GM18502 (cell line): ENCODE results near the gene USP2.
"Not testable (repeated sequence)": the region's sequence is repeated elsewhere in the genome, so short reads cannot be mapped to it uniquely, and the experiment has no call there.

ENCODE experiments used
- ATAC-seq: cut with Tn5 transposase; IDR thresholded peaks from one replicate; pipeline ENCODE4 v1.9.1; 2021; ENCODE audit warnings: mild to moderate bottlenecking; ENCODE audit not compliant: unreplicated experiment, poor library complexity

USP2 gene

DNA sequence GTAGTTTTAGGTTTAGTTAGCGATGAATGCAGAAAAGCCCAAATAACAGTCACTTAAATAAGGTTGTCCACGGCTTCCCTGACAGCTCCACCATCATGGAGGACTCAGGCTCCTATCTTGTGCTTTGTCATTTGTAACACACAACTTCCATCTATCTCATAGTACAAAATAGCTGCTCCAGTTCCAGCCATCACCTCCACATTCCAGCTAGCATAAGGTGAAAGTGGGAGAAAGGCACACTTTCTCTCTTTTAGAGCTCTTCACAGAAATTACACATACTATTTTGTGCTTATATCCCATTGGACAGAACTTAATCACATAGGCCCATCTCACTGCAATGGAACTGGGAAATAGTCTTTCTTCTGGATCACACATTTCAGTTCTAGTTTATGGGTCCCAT, 32.8 kb upstream of the USP2 start:
- no peak for ATAC-seq

DNA sequence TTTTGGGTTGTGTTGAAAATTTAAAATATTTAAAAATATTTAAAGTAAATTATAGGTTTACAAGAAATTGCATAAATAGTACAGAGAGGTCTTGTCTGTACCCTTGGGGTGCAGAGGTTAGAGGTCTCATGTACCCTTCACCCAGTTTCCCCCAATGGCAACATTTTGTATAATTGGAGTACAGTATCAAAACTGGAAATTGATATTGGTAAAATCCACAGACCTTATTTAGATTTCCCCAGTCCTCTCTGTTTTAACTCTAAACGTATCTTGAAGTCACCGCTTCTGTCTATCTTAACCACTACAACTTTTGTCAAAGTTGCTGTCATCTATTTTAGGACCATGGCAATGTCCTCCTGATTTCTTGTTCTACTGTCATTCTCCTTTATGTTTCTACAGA, 30.6 kb upstream of the USP2 start:
- no peak for ATAC-seq

DNA sequence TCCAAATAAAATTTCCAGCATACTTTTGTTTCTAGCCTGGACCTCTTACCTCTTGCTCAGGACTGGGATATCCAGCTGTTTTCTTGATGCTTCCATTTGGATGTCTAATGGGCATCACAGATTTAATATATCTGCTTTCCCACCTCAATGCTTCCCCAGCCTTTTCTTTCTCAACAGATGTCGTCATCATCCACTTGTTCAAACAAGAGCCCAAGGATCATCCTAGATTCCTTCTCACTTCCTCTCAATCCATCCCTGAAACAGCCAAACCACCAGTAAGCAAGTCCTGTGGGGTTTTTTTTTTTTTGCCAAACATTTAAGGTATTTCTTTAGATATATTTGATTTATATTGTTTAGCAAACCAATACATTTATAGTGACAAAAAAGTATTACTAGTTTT, 29.0 kb upstream of the USP2 start:
- no peak for ATAC-seq

DNA sequence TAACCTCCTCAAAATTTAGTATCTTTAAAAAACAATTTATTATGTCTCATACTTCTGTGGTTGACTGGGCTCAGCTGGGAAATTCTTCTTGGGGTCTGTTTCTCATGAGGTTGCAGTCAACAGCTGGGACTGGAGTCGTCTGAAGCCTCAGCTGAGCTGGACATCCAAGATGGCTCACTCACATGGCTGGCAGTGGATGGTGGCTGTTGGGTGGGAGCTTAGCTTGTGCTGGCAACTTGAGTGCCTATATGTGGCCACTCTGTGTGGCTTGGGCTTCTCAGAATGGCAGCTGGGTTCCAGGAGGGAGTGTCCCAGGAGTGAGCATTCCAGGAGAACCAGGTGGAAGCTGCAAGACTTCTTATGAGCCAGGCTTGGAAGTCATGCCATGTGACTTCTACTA, 28.2 kb upstream of the USP2 start:
- no peak for ATAC-seq

DNA sequence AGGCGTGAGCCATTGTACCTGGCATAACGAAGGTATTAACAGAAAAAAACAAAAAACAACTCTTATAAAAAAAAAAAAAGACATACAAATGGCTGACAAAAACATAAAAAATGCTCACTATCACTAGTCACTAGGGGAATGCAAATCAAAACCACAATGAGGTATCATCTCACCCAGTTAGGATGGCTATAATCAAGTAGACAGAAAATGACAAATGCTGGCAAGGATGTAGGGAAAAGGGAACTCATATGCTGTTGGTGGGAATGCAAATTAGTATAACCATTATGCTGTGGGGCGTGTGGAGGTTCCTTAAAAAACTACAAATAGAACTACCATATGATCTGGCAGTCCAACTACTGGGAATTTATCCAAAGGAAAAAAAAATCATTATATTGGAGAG, 24.5 kb upstream of the USP2 start:
- no peak for ATAC-seq

DNA sequence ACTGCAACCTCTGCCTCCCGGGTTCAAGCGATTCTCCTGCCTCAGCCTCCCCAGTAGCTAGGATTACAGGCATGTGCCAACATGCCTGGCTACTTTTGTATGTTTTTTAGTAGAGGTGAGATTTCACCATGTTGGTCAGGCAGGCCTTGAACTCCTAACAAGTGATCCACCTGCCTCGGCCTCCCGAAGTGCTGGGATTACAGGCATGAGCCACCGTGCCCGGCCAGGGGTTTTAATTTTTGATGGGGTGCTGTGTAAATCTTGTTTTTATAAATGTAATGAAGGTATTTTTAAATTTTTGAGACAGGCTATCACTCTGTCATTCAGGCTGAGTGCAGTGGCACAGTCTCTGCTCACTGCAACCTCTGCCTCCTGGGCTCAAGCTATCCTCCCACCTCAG, 24.0 kb upstream of the USP2 start:
- ATAC-seq = not testable (repeated sequence)

DNA sequence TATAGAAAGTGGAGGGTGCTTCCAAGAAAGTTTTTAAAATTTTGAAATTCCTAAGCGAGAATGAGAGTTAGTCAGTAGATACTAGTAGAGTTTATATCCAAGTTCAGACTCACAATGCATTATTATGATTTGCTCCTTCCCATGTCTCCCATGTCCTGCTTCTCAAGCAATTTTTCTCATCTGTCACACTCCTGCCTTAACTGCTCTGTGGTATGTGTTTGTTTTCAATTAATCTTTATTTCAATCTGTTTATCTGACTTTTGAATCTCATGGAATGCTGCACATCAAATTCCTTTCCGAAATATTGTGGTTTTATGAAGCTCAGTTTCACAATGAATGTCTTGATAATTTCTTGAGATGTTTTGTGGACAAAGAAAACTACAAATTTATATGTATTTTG, 23.4 kb upstream of the USP2 start:
- ATAC-seq = no peak

DNA sequence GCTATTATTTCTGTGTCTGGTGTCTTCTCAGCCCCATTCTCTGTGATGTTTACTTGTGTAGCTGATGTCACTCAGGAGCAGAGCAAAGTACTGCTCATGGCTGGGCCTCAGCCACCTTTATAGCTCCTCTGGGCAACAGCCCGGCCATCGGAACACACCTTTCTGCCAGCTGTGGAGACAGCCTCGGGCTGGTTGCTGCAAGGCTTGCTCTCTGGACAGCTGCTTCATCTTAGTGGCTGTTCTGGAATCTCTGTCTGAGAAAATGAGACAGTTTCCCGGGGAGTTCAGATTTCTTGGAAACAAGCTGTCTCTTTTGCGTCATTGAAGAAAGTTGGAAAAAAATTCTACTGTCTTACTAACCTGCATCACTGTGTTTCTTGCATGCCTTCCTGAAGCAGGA, 21.5 kb upstream of the USP2 start:
- ATAC-seq = no peak

DNA sequence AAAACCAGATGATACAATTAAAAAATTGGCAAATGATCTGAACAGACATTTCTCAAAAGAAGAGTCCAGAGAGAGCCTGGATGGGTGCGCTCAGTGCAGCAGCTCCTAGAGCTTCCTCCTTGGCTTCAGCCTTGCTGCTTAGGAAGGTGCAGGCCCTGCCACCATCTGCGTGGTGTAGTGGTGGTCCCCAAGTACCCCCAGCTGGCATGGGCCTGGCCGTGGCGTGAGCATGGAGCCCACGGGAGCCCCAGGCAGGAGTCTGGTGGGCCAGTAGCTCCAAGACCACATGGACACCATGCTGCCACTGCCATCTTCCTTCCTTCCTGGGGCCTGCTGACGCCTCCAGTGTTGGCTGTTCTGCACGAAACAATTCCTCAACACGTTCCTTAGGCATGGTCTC, 21.0 kb upstream of the USP2 start:
- no peak for ATAC-seq

DNA sequence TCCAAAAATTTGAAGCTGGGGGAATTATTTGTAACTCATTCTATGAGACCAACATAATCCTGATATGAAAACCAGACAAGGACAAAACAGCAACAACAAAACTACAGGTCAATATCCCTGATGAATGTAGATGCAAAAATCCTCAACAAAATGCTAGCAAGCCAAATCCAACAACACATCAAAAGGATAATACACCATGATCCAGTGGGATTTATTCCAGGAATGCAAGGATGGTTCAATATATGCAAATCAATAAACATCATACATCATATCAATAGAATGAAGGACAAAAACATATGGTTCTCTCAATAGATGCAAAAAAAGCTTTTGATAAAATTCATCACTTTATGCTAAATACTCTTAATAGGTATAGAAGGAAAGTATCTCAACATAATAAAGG, 19.4 kb upstream of the USP2 start:
- no peak for ATAC-seq

DNA sequence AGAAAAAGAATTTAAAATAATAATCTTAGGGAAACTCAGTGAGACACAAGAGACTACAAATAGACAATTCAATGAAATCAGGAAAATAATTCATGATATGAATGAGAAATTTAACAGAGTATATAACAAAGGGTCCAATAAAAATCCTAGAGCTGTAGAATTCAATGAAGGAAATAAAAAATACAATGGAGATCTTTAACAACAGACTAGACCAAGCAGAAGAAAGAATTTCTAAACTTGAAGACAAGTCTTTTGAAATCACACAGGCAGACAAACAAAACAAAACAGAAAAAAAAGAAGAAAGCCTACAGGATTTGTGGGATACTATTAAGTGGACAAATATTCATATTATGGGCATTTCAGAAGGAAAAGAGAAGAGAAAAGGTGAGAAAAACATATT, 16.2 kb upstream of the USP2 start:
- ATAC-seq = no peak

DNA sequence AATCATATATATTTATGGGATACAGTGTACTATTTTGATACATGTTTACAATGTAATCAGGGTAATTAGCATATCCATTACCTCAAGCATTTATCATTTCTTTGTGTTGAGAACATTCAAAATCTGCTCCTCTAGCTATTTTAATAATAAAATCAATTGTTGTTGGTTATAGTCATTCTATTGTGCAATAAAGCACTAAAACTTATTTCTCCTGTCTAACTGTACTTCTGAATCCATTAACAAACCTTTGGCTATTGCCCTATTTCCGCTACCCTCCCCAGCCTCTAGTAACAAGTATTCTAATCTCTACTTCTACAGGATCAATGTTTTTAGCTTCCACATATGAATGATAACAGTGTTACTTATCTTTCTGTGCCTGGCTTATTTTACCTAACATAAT, 15.3 kb upstream of the USP2 start:
- ATAC-seq = no peak

DNA sequence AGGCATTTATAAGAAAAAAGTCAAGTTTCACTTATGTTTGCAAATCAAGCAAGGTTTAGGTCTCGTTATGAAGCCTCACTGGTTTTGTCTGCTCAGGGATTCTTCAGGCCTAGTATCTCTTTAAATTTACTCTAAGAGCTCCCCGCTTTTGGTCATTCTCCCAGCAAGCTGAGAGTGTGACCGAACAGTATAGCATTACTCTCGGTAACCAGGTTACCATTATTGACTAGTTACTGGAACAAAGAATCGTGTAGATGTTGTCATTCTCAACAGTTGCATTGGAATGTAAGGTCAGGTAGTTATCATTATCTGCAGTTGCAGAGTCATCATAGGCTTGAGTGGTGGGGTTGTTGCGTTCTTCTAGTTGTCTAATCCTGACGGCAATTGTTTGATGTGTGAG, 9.8 kb upstream of the USP2 start:
- no peak for ATAC-seq

DNA sequence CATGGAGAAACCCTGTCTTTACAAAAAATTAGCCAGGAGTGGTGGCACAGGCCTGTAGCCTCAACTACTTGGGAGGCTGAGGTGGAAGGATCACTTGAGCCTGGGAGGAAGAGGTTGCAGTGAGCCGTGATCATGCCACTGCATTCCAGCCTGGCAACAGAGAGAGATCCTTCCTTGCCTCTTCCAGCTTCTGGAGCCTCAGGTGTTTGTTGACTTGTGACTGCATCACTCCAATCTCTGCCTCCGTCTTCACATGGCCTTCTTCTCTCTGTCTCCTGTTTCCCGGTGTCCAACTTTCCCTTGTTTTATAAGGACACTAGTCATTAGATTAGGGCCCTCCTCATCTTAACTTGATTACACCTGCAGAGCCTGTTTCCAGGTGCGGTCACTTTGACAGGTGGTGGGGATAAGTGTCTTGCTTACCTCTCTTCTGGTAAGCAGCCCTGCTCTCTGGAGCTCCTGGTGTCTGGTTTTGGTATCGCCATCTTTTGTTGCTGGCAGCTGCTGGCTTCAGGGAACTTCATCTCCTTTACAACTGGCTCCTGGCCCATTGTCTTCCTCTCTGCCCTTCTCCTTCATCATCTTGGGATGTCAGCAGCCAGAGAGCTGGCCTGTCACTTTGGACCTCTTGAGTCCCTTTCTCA, 8.2 kb upstream of the USP2 start:
- no peak for ATAC-seq

DNA sequence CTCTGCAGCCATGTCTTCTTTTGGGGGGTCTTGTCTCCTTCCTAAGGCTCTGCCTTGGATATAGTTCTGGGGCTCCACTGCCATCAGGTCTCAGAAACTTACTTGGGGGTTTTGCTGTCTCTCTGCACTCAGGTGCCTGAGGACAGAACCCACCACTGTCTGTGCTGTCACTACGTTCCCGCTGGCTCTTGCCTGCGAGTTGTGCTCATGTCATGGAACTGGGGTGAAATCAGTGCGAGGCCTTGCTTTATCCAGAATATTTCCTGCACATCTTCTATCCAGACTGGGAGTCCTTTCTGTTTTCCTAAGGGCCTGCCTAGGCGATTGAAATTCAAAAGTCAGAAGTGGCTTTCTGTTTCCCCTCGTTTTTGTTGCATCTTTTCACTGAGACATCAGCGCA, 6.6 kb upstream of the USP2 start:
- ATAC-seq = no peak

DNA sequence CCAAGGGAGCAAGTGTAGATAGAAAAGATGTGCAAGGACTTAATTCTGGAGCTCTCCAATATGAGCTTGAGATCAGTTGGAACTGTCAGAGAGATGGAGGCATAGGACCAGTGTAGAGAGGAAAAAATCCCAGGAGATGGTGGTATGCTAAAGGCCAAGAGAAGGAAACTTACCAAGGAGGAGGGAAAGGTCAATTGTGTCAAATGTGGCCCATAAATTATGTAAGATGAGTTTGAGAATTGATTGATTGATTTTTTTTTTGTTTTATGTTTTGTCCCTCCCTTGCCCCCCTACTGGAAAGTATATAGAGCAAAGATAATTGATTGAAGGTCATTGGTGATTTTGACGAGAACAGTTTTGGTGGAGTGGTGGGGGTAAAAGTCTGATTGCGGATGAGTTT, 2.8 kb upstream of the USP2 start:
- ATAC-seq = no peak

DNA sequence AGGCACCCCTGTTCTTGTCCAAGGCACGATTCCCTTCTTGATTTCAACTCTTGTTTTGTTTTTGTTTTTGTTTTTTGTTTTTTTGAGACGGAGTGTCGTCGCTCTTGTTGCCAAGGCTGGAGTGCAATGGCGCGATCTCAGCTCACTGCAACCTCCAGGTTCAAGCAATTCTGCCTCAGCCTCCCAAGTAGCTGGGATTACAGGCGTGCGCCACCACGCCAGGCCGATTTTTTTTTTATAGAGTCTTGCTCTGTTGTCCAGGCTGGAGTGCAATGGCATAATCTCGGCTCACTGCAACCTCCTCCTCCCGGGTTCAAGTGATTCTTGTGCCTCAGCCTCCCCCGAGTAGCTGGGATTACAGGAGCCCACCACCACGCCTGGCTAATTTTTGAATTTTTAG, 1.0 kb upstream of the USP2 start:
- ATAC-seq = not testable (repeated sequence)

DNA sequence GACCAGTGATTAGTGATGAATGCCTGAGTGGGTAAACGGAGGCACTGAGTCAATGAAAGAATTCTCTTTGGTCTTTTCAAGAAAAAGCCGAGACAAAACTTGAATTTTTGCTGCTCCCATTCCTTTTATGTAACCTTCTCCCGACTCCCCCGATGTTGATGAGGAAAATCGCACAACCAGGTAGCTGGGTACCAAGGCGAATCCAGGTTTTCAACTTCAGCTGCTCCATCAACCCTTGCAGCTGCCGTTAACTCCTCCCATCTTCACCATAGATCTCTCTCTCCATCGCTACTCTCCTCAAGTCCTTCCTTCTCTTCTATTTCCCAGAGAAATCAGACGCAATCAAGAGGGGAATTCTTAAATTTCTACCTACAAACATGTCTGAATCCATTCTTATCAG, 611 bp upstream of the USP2 start:
- no peak for ATAC-seq

DNA sequence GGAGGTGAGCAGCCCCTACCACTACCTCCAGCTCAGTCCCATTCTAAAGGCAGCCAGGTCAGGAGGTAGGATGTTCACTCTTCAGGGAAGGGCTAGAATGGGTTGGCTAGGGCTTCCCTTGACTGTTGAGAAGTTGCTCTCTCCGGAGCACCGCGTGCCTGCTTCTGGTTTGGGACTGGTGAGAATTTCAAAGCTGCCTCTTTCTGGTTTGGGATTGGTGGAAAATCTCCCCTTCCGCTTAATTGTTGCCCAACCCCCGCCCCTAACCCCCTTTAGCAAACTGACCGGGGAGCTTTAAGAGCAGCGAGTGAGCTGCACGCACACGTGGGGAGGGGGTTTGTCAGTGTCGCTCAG, 686 bp downstream of the USP2 start:
- ATAC-seq = no peak

DNA sequence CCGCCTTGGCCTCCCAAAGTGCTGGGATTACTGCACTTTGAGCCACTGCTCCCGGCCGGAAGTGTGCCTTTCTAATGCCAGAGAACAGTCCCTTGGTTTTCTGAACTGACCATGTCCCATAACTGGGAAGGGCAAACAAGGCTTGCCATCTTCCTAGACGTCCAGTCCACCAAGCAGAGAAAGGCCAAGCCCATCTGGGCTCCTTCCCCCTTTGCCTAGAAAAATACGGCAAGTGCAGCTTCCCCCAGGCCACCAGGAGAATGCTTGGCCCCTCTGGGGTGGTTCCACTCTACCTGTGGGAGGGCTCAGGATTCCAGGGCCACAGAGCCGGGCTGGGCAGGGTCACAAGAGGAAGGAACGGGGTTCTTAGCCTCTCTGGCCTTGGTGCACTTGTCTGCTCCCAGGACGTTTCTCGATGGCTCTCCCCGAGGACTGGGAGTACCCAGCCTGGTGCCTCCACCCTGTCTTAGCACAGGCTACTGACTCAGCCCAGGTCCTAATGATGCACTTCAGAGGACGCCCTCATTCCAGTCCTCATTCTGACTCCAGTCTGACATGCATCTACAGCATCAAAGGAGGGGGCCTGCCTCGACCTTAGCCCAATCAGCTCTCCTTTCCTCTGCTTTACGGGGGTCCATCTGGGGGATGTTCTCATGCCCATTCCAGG, 1.2 kb downstream of the USP2 start:
- ATAC-seq = no peak

DNA sequence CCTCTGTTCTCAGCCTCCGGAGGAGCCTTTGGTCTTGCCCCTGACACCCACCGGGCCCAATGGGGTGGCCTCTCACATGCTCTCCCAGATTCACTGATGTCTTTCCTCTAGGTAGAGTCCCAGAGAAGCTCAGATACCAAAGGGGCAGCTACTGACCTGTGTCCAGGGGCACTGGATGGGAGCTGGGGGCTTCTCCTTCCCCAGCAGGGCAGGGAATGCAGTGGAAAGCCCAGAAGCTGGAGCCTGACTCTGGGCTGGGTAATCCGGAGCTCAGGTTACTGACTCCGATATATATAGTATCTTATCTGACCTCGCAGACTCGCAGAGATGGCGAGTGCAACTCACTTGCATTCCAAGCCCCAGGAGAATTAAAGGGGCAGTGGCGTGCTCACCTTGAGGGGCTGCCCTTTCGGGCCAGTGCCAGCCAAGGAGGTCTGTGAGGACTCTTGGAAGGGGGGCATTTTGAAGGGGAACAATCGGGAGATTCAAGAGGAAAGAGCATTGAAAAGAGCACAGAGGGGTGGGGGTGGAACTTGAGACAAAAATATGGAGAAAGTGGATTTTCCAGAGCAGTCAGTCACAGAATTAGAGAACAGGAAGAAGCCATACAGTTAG, 2.5 kb downstream of the USP2 start:
- no peak for ATAC-seq

DNA sequence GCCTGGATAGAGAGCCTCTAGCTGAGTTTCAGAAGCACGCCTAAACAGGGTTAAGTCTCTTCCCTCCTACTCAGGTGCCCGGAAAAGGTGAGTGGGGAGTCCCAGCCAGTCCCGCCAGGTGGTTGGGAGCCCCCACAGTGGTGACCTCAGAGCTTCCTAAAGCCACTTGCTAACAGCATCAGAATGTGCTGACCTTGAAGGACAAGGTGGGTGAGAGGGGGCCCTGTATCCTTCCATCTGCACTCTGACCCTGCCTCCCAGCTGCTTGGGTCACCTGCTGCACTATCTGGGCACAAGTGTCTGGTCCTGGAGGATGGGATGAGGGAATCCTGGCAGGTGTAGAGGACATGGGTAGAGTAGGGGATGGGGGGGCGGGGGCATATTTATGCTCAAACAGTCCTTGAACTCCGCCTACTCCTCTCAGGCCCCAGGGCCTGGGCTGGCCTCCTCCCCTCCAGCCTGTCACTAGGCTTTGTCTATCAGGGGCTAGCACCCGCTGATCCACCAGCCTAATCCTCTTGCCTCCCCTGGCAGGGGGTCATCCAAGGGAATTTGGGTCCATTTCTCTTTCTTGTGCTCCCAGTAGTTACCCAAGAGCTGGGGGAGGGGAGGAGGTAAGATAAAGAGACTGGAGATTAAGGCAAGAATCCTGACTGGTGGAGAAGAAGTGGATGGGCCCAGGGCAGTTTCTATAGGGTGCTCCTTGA, 3.4 kb downstream of the USP2 start:
- ATAC-seq = no peak
